DOHH2 (cell line): ENCODE data around the gene STX12.
"Not testable (repeated sequence)": the region's sequence is repeated elsewhere in the genome, so short reads cannot be mapped to it uniquely, and the experiment has no call there.

Source experiments
- CTCF ChIP-seq: fragments of 200-600 bp; sonication (generic); IDR thresholded peaks from one replicate; pipeline ENCODE4 v1.5.1; 2014; ENCODE audit warnings: antibody characterized with exemption, mild to moderate bottlenecking, low read depth, low read length; ENCODE audit not compliant: poor library complexity, severe bottlenecking
- EZH2phosphoT487 ChIP-seq: fragments of 200-600 bp; sonication (generic); IDR thresholded peaks from 2 replicates; pipeline ENCODE4 v1.6.1; 2017; ENCODE audit warnings: borderline replicate concordance, mild to moderate bottlenecking, antibody characterized with exemption, low read length, moderate library complexity, mixed read lengths

DNA sequence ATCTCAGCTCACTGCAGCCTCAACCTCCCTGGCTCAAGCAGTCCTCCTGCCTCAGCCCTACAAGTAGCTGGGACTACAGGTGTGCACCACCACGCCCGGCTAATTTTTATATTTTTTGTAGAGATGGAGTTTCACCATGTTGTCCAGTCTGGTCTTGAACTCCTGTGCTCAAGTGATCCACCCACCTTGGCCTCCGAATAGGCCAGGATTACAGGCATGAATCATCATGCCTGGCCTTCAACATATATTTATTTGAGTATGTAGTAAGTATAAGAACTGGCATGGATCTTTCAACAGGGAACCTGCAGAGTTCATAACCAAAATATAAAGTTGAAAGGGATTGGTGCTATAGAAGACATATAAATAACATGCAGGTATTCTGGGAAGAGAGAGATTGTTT lies 2.3 kb downstream of the STX12 start:
- not testable (repeated sequence) for TF ChIP-seq CTCF, EZH2phosphoT487
